ENCODE results near the gene FYN.

FYN gene

GRCh38 chr6:111784433-111784832, 88.8 kb downstream of the FYN start:
- TF ChIP-seq FOXM1 (IDR thresholded peaks at IDR 0.05; ENCODE audit: borderline replicate concordance, low read depth) = no peak
- 0 out of 2 replicates have a peak, but pooled peaks have one; percentile 13 for TF ChIP-seq NFIC (IDR thresholded peaks at IDR 0.05)

DNA sequence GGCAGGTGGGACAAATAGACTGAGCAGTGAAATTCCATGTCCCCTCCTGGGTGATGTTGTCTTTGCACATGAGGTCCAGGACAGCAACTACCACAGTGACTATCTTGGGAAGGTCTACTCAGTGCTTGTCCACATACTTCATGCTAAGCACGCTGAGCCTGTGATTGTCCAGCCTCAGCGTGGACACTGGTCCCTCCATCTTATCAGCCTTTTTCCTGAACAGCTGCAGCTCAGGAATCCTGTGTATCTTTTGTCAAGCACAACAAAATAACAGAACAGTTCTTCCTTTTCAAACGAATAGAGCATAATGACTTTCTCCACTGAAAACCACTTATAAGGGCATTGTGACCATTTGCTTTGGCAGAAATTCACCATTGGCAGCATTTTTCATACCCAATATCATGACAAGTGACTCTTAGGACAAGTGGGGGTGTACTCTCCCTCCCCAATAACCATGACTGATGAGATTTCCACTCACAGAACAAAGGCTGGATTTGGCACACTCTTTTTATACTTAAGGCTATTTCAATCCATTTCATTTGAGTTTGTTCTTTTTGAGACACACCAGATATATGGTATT, 90.3 kb downstream of the FYN start:
- TF ChIP-seq CREB1 (IDR thresholded peaks at IDR 0.05; ENCODE audit: low read depth) (no peak), TAF1 (IDR thresholded peaks at IDR 0.05; ENCODE audit: low read depth) (no peak), MAX (IDR thresholded peaks at IDR 0.05) (no peak), ZBTB7A (IDR thresholded peaks at IDR 0.05; ENCODE audit: low read depth) (no peak), CEBPB (IDR thresholded peaks at IDR 0.05) (no peak), REST (IDR thresholded peaks at IDR 0.05; ENCODE audit: low read depth) (no peak), NFIC (IDR thresholded peaks at IDR 0.05) (no peak)

DNA sequence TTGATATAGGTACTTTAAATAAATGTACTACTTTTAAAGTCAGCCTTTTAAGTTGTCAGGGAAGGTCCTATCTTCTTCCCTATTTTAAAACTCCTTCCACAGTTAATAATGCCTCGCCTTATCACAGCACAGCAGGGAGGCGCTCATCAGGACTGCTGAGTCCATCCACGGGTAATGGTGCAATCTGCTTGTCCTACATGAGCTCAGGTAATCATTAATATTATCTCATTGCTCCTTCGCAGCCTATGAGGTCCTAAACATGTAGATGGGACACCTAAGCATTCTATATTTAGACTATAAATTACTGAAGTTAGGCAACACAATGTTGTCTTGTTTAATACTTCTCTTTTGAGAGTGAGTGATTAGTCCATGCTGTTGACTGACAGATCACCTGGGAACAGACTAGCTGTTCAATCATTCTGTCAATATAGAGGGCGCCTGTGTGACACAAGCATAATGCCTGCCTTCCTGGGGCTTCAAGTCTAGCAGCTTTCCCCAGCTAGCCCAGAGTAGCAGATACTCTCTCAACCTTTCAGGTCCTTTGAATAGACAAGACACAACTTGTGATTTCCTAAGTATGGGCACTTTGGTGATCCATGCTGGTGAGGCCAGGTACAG, 91.0 kb downstream of the FYN start:
- TF ChIP-seq YY1 (IDR thresholded peaks at IDR 0.05; ENCODE audit: low read depth) (no peak), NFIC (IDR thresholded peaks at IDR 0.05) (no peak), CREB1 (IDR thresholded peaks at IDR 0.05; ENCODE audit: low read depth) (no peak), EGR1 (IDR thresholded peaks at IDR 0.05) (no peak), RAD21 (IDR thresholded peaks at IDR 0.05; ENCODE audit: low read depth) (no peak), FOXM1 (IDR thresholded peaks at IDR 0.05; ENCODE audit: borderline replicate concordance, low read depth) (no peak), REST (IDR thresholded peaks at IDR 0.05; ENCODE audit: low read depth) (no peak), CEBPB (IDR thresholded peaks at IDR 0.05) (no peak), MAX (IDR thresholded peaks at IDR 0.05) (no peak), ZBTB7A (IDR thresholded peaks at IDR 0.05; ENCODE audit: low read depth) (no peak), TCF12 (IDR thresholded peaks at IDR 0.05; ENCODE audit: low read depth) (no peak), EP300 (IDR thresholded peaks at IDR 0.05; ENCODE audit: borderline replicate concordance) (no peak), USF1 (IDR thresholded peaks at IDR 0.05) (no peak)

GRCh38 chr6:111781041-111781708, 92.1 kb downstream of the FYN start:
- TF ChIP-seq TEAD4 (IDR thresholded peaks at IDR 0.05) = no peak
- TF ChIP-seq TAF1 (IDR thresholded peaks at IDR 0.05; ENCODE audit: low read depth) = no peak
- no peak for TF ChIP-seq FOXM1 (IDR thresholded peaks at IDR 0.05; ENCODE audit: borderline replicate concordance, low read depth)
- TF ChIP-seq MAX (IDR thresholded peaks at IDR 0.05) = no peak

DNA sequence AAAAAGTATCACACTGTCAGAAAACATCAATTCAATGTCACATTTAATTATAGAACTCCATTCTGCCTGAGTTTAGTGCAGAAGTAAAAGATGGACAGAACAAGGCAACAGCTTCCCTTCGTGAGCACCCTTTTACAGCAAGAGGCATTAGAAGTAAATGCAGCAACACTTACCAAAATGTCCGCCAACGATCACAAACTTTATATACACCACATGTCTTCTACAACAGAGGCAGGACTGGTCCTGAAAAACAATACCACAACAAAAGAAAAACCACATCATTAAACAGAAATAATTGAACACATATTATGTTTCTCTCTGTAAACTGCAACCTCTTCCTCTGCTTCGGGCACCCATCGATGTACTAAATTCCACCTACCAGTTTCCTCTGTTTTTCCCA, 92.9 kb downstream of the FYN start:
- TF ChIP-seq NFIC (IDR thresholded peaks at IDR 0.05) = no peak
- no peak for TF ChIP-seq TCF12 (IDR thresholded peaks at IDR 0.05; ENCODE audit: low read depth)
- TF ChIP-seq CEBPB (IDR thresholded peaks at IDR 0.05) = no peak
- TF ChIP-seq CREB1 (IDR thresholded peaks at IDR 0.05; ENCODE audit: low read depth) = no peak
- no peak for TF ChIP-seq YY1 (IDR thresholded peaks at IDR 0.05; ENCODE audit: low read depth)
- TF ChIP-seq RAD21 (IDR thresholded peaks at IDR 0.05; ENCODE audit: low read depth) = no peak
- no peak for TF ChIP-seq TEAD4 (IDR thresholded peaks at IDR 0.05)

DNA sequence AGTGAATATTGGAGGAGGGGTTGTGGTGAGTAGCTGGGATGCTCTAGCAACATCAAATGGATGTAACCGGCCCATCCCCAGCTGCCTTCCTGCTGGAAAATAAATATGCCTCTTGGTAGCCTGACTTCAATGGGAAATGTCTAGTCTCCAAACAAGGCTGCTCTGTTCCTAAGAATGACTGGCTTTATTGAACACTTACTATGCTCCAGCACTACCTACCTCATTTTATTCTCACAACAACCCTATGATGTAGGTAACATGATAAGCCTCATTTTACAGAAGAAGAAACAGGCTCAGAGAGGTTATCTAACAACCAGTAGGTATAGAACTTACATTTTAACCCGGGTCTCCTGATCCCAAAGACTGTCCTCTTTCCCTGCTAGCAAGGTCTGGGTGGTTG, 93.6 kb downstream of the FYN start:
- TF ChIP-seq FOXM1 (IDR thresholded peaks at IDR 0.05; ENCODE audit: borderline replicate concordance, low read depth) (no peak), NFIC (IDR thresholded peaks at IDR 0.05) (no peak), REST (IDR thresholded peaks at IDR 0.05; ENCODE audit: low read depth) (no peak), TEAD4 (IDR thresholded peaks at IDR 0.05) (no peak), YY1 (IDR thresholded peaks at IDR 0.05; ENCODE audit: low read depth) (no peak), TCF12 (IDR thresholded peaks at IDR 0.05; ENCODE audit: low read depth) (no peak), TAF1 (IDR thresholded peaks at IDR 0.05; ENCODE audit: low read depth) (no peak), EGR1 (IDR thresholded peaks at IDR 0.05) (no peak), CREB1 (IDR thresholded peaks at IDR 0.05; ENCODE audit: low read depth) (no peak), EP300 (IDR thresholded peaks at IDR 0.05; ENCODE audit: borderline replicate concordance) (no peak)

Data from Ishikawa (cell line).